Upper lobe of right lung (tissue), 1 donor: Measurements from ENCODE around the gene SCLY. TPM values are rescaled to one million over a fixed set of nuclear protein-coding genes. Genes with fewer than 3 reads are reported as not detected.

Experiments used
- ATAC-seq: fragments of 200-7000 bp; cut with Tn5 transposase; one replicate; pipeline ENCODE4 v1.9.1; 2020; ENCODE audit warnings: mild to moderate bottlenecking, moderate library complexity
- DNase-seq: peaks from one replicate; pipeline ENCODE4 v3.0.0-alpha.2; 2020
- H3K27ac ChIP-seq: fragments of 200-600 bp; one replicate; pipeline ENCODE4 v1.8.0; 2022
- H3K27me3 ChIP-seq: fragments of 200-600 bp; one replicate; pipeline ENCODE4 v1.8.0; 2022; ENCODE audit warnings: mild to moderate bottlenecking
- H3K36me3 ChIP-seq: fragments of 200-600 bp; one replicate; pipeline ENCODE4 v1.8.0; 2022
- H3K4me1 ChIP-seq: fragments of 200-600 bp; one replicate; pipeline ENCODE4 v1.8.0; 2022
- H3K4me3 ChIP-seq: fragments of 200-600 bp; one replicate; pipeline ENCODE4 v1.8.0; 2022; ENCODE audit warnings: mild to moderate bottlenecking
- H3K9me3 ChIP-seq: fragments of 200-600 bp; one replicate; pipeline ENCODE4 v1.8.0; 2022
- CTCF ChIP-seq: fragments of 200-600 bp; IDR thresholded peaks from one replicate; pipeline ENCODE4 v1.8.0; 2022; ENCODE audit warnings: antibody characterized with exemption
- intact Hi-C: fragments of 100-400 bp; cut with DNase I; formaldehyde crosslinking; loops from one replicate; pipeline ENCODE4 v1.11.0; 2022
- total RNA-seq: library from RNA; stranded (reverse); fragmentation: NEBNext Ultra II Directional; extraction: Animal tissue kit (Norgen Biotek cat#: 25700); gene quantifications from one replicate; pipeline ENCODE4 v1.2.1, GENCODE V29; 2021
- donor health status: DM: no; HTN: yes; CAD: no; lungs with severe emphysema.

The SCLY gene
- total RNA-seq, 1 donor from 2014 or later = 13.0 TPM

GRCh38 chr2:238060096-238060541 is 682 bp upstream of the SCLY start:
- Histone ChIP-seq H3K27ac (peak overlapping the region; percentile 85), H3K9me3 (no peaks in the 10 kb centered on the region), H3K4me1 (peaks cover 15% of the 10 kb centered on the region), H3K36me3 (peaks cover 9% of the 10 kb centered on the region), H3K4me3 (peak overlapping the region; percentile 84), H3K27me3 (no peaks in the 10 kb centered on the region)
- no peak for ATAC-seq
- no peak for TF ChIP-seq CTCF
- intact Hi-C loops = no loop called here
- DNase-seq = no peak

- H3K4me1 ChIP-seq = peaks cover 15% of the 10 kb centered on the region
- peak overlapping the region; percentile 68 for H3K27ac ChIP-seq
- H3K36me3 ChIP-seq = peaks cover 15% of the 10 kb centered on the region
- no peaks in the 10 kb centered on the region for H3K27me3 ChIP-seq
- TF ChIP-seq CTCF = no peak
- intact Hi-C loops = no loop called here
- peak overlapping the region; percentile 84 for H3K4me3 ChIP-seq
- no peaks in the 10 kb centered on the region for H3K9me3 ChIP-seq
- no peak for DNase-seq
- ATAC-seq = no peak
These were observed 758 bp downstream of the SCLY start for GRCh38 chr2:238061315-238062202.

- no peak for TF ChIP-seq CTCF
- no peak overlapping the region for H3K4me3 ChIP-seq
- H3K9me3 ChIP-seq = no peaks in the 10 kb centered on the region
- ATAC-seq = no peak
- no peak overlapping the region for H3K27ac ChIP-seq
- DNase-seq = no peak
- H3K36me3 ChIP-seq = peaks cover 32% of the 10 kb centered on the region
- H3K27me3 ChIP-seq = no peaks in the 10 kb centered on the region
- intact Hi-C loops = no loop called here
- peaks cover 15% of the 10 kb centered on the region for H3K4me1 ChIP-seq
These were observed 2.8 kb downstream of the SCLY start for GRCh38 chr2:238063414-238064189.

GRCh38 chr2:238064376-238064775 is 3.6 kb downstream of the SCLY start:
- peaks cover 15% of the 10 kb centered on the region for H3K4me1 ChIP-seq
- peaks cover 39% of the 10 kb centered on the region for H3K36me3 ChIP-seq
- no peak for DNase-seq
- ATAC-seq = no peak
- H3K27ac ChIP-seq = no peak overlapping the region
- no peak for TF ChIP-seq CTCF
- H3K9me3 ChIP-seq = no peaks in the 10 kb centered on the region
- no peak overlapping the region for H3K4me3 ChIP-seq
- intact Hi-C loops = no loop called here
- H3K27me3 ChIP-seq = no peaks in the 10 kb centered on the region

- Histone ChIP-seq H3K4me3 (no peak overlapping the region), H3K27ac (no peak overlapping the region), H3K36me3 (peaks cover 46% of the 10 kb centered on the region), H3K9me3 (no peaks in the 10 kb centered on the region), H3K27me3 (no peaks in the 10 kb centered on the region), H3K4me1 (peaks cover 8% of the 10 kb centered on the region)
- no peak for ATAC-seq
- DNase-seq = no peak
- no peak for TF ChIP-seq CTCF
- intact Hi-C loops = no loop called here
These were observed 4.5 kb downstream of the SCLY start for GRCh38 chr2:238065071-238065846.
